HepG2 (cell line): Measurements from ENCODE around the gene MICA. TPM values are rescaled to one million over a fixed set of nuclear protein-coding genes. Genes with fewer than 3 reads are reported as not detected.
A peak's percentile ranks its signal among the peaks of the same experiment; 100 is the strongest.

Experiments used
- ASH2L ChIP-seq: fragments of 300-600, 200-600 bp; sonication (generic); IDR thresholded peaks from 2 replicates; pipeline ENCODE4 v1.7.0; 2017; ENCODE audit warnings: low read depth, mild to moderate bottlenecking, moderate library complexity, mixed read lengths, low read length; ENCODE audit not compliant: insufficient read length
- EP300 ChIP-seq, 3 experiments: sonication (generic) in 1 of 3; formaldehyde crosslinking in 1 of 3; IDR thresholded peaks; 2 replicates each; pipeline versions ENCODE4 v1.5.1 to v1.6.1; 2011 to 2020; ENCODE audit warnings: low read depth in 2 of 3, low read length in 2 of 3, borderline replicate concordance in 1 of 3, improper control_type of control experiment in 1 of 3, mild to moderate bottlenecking in 1 of 3, missing genetic modification reagents in 1 of 3, moderate library complexity in 1 of 3
- FOSL1 ChIP-seq: sonication (generic); formaldehyde crosslinking; IDR thresholded peaks from 2 replicates; pipeline ENCODE4 v1.9.0; 2021; ENCODE audit warnings: missing genetic modification reagents, borderline replicate concordance
- HNF4A ChIP-seq: sonication (generic); formaldehyde crosslinking; IDR thresholded peaks from 2 replicates; pipeline ENCODE4 v1.4.0; 2020; ENCODE audit warnings: missing genetic modification reagents
- HNF4G ChIP-seq, 2 experiments: sonication (generic) in 1 of 2; formaldehyde crosslinking in 1 of 2; IDR thresholded peaks; 2 replicates each; pipeline versions ENCODE4 v1.4.0 to v1.6.1; 2011 to 2020; ENCODE audit warnings: borderline replicate concordance in 2 of 2, low read depth in 2 of 2, mild to moderate bottlenecking in 2 of 2, low read length in 1 of 2, missing genetic modification reagents in 1 of 2, moderate library complexity in 1 of 2
- HNRNPL ChIP-seq: fragments of 200-400 bp; formaldehyde crosslinking; IDR thresholded peaks from 2 replicates; pipeline ENCODE4 v1.6.1; 2017; ENCODE audit warnings: mild to moderate bottlenecking, low read depth, low read length
- IKZF1 ChIP-seq: fragments of 450-650 bp; IDR thresholded peaks from 2 replicates; pipeline ENCODE4 v1.7.1; 2016
- KDM2A ChIP-seq: sonication (generic); formaldehyde crosslinking; IDR thresholded peaks from 2 replicates; pipeline ENCODE4 v1.4.0; 2020; ENCODE audit warnings: low read depth, missing genetic modification reagents, borderline replicate concordance
- KLF6 ChIP-seq: IDR thresholded peaks from 2 replicates; pipeline ENCODE4 v1.8.0; 2016; ENCODE audit warnings: missing biosample characterization, missing genetic modification reagents
- MAZ ChIP-seq, 2 experiments: sonication (generic) in 1 of 2; formaldehyde crosslinking in 1 of 2; IDR thresholded peaks; 2 replicates each; pipeline versions ENCODE4 v1.5.0 to v1.6.1; 2012 to 2020; ENCODE audit warnings: low read depth in 2 of 2, mild to moderate bottlenecking in 2 of 2, borderline replicate concordance in 1 of 2, improper control_type of control experiment in 1 of 2, low read length in 1 of 2, missing genetic modification reagents in 1 of 2, moderate library complexity in 1 of 2
- MXD4 ChIP-seq: IDR thresholded peaks from 2 replicates; pipeline ENCODE4 v1.6.1; 2016; ENCODE audit warnings: mild to moderate bottlenecking, missing biosample characterization, missing genetic modification reagents
- PHF5A ChIP-seq: IDR thresholded peaks from one replicate; pipeline ENCODE4 v1.6.1; 2018; ENCODE audit warnings: low read depth, missing genetic modification reagents; ENCODE audit not compliant: unreplicated experiment
- PRMT3 ChIP-seq: sonication (generic); formaldehyde crosslinking; IDR thresholded peaks from 2 replicates; pipeline ENCODE4 v1.8.1; 2022; ENCODE audit warnings: low read depth, mild to moderate bottlenecking, moderate library complexity, missing genetic modification reagents, borderline replicate concordance
- U2AF2 ChIP-seq: fragments of 200-400 bp; formaldehyde crosslinking; IDR thresholded peaks from 2 replicates; pipeline ENCODE4 v1.6.1; 2017; ENCODE audit warnings: low read depth, mild to moderate bottlenecking, low read length
- ZBTB46 ChIP-seq: sonication (generic); formaldehyde crosslinking; IDR thresholded peaks from 2 replicates; pipeline ENCODE4 v1.4.0; 2020; ENCODE audit warnings: mild to moderate bottlenecking, missing genetic modification reagents, borderline replicate concordance
- ZBTB7A ChIP-seq: sonication (generic); formaldehyde crosslinking; IDR thresholded peaks from 2 replicates; pipeline ENCODE4 v1.8.0; 2022; ENCODE audit warnings: mild to moderate bottlenecking, missing genetic modification reagents
- ZNF547 ChIP-seq: sonication (generic); formaldehyde crosslinking; IDR thresholded peaks from 2 replicates; pipeline ENCODE4 v1.5.1; 2020; ENCODE audit warnings: mild to moderate bottlenecking, missing genetic modification reagents
- ZNF724P ChIP-seq: sonication (generic); formaldehyde crosslinking; IDR thresholded peaks from 2 replicates; pipeline ENCODE4 v1.8.0; 2022; ENCODE audit warnings: missing genetic modification reagents, borderline replicate concordance
- ZNF773 ChIP-seq: sonication (generic); formaldehyde crosslinking; IDR thresholded peaks from 2 replicates; pipeline ENCODE4 v1.4.0; 2020; ENCODE audit warnings: missing genetic modification reagents, borderline replicate concordance
- polyA plus RNA-seq, 8 experiments: library from polyadenylated mRNA; depleted of rRNA in 3 of 8; stranded (reverse) in 7 of 8; unstranded in 1 of 8; fragments of >200 nt; fragmentation: Illumina TruSeq in 4 of 8; extraction: Trizol in 4 of 8; gene quantifications; 2 replicates each; pipeline versions ENCODE4 v1.2.1 to v1.2.3, GENCODE V29; 2011 to 2016; ENCODE audit warnings: low read depth in 4 of 8, missing spikeins in 1 of 8, mixed read lengths in 1 of 8; ENCODE audit not compliant: insufficient read depth in 1 of 8
- total RNA-seq, 5 experiments: library from RNA; depleted of rRNA; stranded (reverse); fragments of >200 nt; fragmentation: Illumina TruSeq; extraction: Trizol; gene quantifications; 2 replicates each; pipeline ENCODE4 v1.2.3, GENCODE V29; 2016; ENCODE audit warnings: low read depth in 1 of 5
- TF ChIP-seq, protein P1 (sequence below), 2 experiments: fragments of 450-650 bp in 1 of 2; sonication (generic) in 1 of 2; formaldehyde crosslinking; IDR thresholded peaks; 2 replicates each; pipeline versions ENCODE4 v1.5.0 to v1.8.0; 2020 to 2022; ENCODE audit warnings: mild to moderate bottlenecking in 1 of 2, missing genetic modification reagents in 1 of 2
- TF ChIP-seq, protein P2 (sequence below): IDR thresholded peaks from 2 replicates; pipeline ENCODE4 v1.6.1; 2016; ENCODE audit warnings: low read depth

MICA gene
- total and polyA plus RNA-seq, 2 of the 13 experiments (the other 11 are each of a cell fraction or from before 2014, with no cell fraction given) = 21.6 to 38.1 TPM

DNA sequence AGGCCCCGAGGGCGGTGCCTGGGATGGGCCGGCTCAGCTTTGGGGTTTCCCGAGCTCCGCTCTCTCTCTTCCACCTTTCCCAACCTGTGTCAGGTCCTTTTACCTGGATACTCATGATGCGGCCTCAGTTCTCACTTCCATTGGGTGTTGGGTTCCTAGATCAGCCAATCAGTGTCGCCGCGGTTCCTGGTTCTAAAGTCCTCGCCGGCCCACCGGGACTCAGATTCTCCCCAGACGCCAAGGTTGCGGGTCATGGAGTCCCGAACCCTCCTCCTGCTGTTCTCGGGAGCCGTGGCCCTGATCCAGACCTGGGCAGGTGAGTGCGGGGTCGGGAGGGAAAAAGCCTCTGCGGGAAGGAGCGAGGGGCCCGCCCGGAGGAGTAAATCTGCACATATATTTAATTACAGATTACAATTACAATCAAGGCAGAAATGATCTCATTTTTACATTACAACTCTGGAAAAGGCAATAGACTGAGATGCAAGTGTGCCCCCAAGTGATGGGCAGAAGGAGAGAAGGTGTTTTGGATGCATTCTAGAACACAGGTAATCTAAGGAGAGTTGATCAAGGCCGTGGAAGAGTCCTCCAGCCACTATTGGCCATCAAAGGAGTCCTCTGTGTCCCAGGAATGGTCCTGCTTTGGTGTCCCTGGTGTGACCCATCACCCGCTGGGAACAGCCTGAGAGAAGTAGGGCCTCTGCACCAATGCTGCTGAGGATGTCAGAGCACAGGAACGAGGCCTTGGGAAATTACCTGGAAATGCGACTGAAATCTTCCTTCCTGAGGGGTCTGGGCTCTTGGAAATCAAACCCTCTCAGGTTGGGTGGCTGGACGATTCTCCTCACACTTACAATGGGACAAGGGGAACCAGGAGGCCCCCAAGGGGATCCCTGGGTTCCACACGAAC is 59.8 kb downstream of the MICA start (continued):
- TF ChIP-seq HNRNPL (peak; percentile 65; the same call in 1 of the 2 replicates), HNF4G (IDR thresholded peaks at IDR 0.05; ENCODE audit: borderline replicate concordance, low read depth, low read length) (no peak), HNF4G (CRISPR knock-in tag; IDR thresholded peaks at IDR 0.05; ENCODE audit: borderline replicate concordance, low read depth) (0 out of 2 replicates have a peak, but pooled peaks have one; percentile 43), ZBTB46 (CRISPR knock-in tag) (0 out of 2 replicates have a peak, but pooled peaks have one; percentile 83), U2AF2 (no peak), FOSL1 (CRISPR knock-in tag) (no peak), ZBTB7A (CRISPR knock-in tag) (no peak), MXD4 (CRISPR knock-in tag) (peak; percentile 39; the same call in 1 of the 2 replicates), MAZ (IDR thresholded peaks at IDR 0.05; ENCODE audit: borderline replicate concordance, low read depth, low read length) (no peak), MAZ (CRISPR knock-in tag; IDR thresholded peaks at IDR 0.05; ENCODE audit: low read depth) (no peak), ASH2L (peak; percentile 47), KDM2A (CRISPR knock-in tag) (0 out of 2 replicates have a peak, but pooled peaks have one; percentile 36), ZNF547 (CRISPR knock-in tag) (0 out of 2 replicates have a peak, but pooled peaks have one; percentile 35), PHF5A (CRISPR knock-in tag) (no peak), HNF4A (CRISPR knock-in tag) (peak; percentile 63), KLF6 (peak; percentile 51; the same call in 1 of the 2 replicates), PRMT3 (no peak), EP300 (IDR thresholded peaks at IDR 0.05; ENCODE audit: low read depth in 2 of 2, low read length in 2 of 2) (no peak), EP300 (CRISPR knock-in tag; IDR thresholded peaks at IDR 0.05; ENCODE audit: borderline replicate concordance) (0 out of 2 replicates have a peak, but pooled peaks have one; percentile 22), IKZF1 (no peak), ZNF724P (CRISPR knock-in tag) (0 out of 2 replicates have a peak, but pooled peaks have one; percentile 6), ZNF773 (no peak)
- TF ChIP-seq, protein P1, sequence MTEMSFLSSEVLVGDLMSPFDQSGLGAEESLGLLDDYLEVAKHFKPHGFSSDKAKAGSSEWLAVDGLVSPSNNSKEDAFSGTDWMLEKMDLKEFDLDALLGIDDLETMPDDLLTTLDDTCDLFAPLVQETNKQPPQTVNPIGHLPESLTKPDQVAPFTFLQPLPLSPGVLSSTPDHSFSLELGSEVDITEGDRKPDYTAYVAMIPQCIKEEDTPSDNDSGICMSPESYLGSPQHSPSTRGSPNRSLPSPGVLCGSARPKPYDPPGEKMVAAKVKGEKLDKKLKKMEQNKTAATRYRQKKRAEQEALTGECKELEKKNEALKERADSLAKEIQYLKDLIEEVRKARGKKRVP (CRISPR knock-in tag; IDR thresholded peaks at IDR 0.05) = 0 out of 4 replicates have a peak, but pooled peaks of 1 of the 2 experiments have one; percentile 35
- TF ChIP-seq, protein P2, sequence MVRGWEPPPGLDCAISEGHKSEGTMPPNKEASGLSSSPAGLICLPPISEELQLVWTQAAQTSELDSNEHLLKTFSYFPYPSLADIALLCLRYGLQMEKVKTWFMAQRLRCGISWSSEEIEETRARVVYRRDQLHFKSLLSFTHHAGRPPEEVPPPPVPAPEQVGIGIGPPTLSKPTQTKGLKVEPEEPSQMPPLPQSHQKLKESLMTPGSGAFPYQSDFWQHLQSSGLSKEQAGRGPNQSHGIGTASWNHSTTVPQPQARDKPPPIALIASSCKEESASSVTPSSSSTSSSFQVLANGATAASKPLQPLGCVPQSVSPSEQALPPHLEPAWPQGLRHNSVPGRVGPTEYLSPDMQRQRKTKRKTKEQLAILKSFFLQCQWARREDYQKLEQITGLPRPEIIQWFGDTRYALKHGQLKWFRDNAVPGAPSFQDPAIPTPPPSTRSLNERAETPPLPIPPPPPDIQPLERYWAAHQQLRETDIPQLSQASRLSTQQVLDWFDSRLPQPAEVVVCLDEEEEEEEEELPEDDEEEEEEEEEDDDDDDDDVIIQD (CRISPR knock-in tag) = no peak
